GM19193 (cell line): ENCODE measurements around the gene PALM.

Source experiments
- POLR2A ChIP-seq: IDR thresholded peaks from 4 replicates; pipeline ENCODE4 v1.6.1; 2011; ENCODE audit not compliant: insufficient read depth, insufficient read length; ENCODE audit errors: extremely low read depth

PALM gene

GRCh38 chr19:741506-742131 lies 32.9 kb downstream of the PALM start:
- no peak for TF ChIP-seq POLR2A

GRCh38 chr19:742540-743075 lies 33.9 kb downstream of the PALM start:
- TF ChIP-seq POLR2A, result no peak

DNA sequence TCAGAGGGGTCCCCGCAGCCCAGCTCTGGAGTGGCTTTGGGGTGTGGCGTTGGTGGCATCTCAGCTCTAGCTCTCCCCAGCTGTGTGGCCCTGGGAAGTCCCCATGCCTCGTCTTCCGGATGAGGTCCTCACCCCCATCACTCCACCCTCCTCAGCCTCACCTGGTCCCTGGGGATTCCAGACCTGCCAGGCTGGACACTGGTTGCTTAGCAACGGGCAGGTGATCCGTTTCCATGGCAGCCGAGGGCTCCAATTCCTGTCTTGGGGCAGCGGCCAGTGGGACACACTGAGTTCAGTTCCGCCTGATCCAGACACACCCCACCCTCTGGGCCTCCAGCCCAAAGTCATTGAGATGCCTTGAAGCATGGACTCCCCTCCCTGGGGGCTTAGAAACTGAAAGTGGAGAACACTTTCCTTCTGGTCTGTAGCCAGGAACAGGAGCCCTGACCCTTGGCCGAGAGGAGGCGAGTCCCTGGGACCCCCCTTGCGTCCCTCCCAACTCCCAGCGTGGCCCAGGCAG lies 34.5 kb downstream of the PALM start:
- TF ChIP-seq POLR2A, result no peak

GRCh38 chr19:746208-746819 lies 37.6 kb downstream of the PALM start:
- no peak for TF ChIP-seq POLR2A

GRCh38 chr19:746956-747355 lies 38.2 kb downstream of the PALM start:
- TF ChIP-seq POLR2A, result no peak

- TF ChIP-seq POLR2A, result no peak
Measured at GRCh38 chr19:747432-748273, 38.9 kb downstream of the PALM start.

- TF ChIP-seq POLR2A, result no peak
Measured at GRCh38 chr19:748274-748598, 39.5 kb downstream of the PALM start.

- no peak for TF ChIP-seq POLR2A
Measured at GRCh38 chr19:749811-750210, 41.1 kb downstream of the PALM start.

DNA sequence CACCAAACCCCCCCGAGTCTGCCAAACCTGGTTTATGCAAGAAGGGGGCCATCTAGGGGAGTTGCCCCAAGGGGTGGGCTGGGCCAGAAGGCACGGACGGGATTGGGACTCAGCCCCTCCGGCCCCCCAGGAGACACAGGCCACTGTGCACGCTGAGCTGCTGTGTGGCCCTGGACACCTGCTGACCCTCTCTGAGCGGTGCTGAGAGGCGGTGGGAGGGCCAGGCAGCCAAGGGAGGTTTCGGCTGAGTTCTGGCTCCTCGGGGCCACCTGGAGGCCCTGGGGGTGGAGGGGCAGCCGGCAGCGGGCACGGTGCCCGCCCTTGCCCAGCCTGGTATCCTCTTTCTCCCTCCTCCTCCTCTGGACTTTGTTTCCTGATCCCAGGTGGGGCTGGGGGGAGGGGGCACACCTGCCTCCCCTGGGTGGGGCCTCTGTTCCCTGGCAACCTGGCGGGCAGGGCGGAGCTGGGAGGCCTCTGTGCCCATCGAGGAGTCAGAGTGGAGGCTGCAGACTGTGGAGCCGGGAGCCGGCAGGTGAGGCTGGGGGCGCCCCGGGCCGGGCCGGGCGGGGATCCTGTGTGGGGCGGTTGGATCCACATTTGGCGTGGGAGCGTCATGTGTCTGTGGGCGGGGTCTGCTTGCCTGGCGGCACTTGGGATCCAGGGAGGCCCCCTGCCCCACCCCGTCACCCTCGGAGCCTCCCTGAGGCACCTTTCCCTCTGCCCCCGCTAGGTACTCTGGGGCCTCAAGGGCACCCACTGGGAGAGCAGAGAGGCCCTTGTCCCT lies 42.1 kb downstream of the PALM start, which contains the start of gene MISP:
TSS of gene MISP (plus strand) at position 473 of the 784 bp plus-strand sequence. CDS start 5,835 bp downstream, outside the sequence.
- TF ChIP-seq POLR2A, result no peak

DNA sequence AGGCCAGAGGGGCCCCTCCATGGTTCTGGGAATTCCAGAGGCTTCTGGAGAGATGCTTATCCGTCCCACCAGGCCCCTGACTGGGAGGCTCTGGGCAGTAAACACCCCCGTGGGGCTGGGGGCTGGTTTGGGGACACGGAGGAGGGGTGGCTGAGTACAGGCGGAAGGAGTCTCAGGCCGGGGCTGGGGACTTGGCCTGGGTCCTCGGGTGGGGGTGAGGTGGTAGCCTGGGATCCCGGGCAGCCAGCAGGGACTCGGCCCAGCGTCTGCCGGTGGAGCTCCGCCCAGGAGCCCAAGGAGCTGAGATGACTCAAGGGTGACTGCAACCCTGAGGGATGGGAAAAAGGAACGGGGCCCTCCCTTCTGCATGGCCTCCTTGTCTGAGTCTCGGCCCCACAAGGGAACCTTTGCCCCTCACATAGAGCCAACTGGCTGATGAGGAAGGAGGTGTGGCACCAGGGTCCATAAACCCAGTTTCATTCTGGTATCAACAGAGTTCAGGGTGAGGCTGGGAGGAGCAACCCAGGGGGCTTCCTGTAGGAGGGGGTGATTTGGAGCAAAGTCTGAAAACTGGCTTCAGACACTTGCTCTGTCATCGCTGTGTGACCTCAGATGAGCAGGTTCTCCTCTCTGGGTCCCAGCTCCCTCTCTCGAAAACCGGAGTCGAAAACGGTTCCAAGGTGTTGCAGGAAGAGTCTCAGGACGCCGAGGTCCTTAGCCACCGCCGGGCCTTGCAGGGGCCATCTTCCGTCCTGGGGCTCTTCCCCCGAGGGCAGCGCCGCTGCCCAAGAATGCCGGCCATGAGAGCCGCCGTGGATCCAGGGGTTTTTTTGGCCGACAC lies 43.0 kb downstream of the PALM start:
- no peak for TF ChIP-seq POLR2A

GRCh38 chr19:752652-753517 lies 44.1 kb downstream of the PALM start:
- TF ChIP-seq POLR2A, result no peak

DNA sequence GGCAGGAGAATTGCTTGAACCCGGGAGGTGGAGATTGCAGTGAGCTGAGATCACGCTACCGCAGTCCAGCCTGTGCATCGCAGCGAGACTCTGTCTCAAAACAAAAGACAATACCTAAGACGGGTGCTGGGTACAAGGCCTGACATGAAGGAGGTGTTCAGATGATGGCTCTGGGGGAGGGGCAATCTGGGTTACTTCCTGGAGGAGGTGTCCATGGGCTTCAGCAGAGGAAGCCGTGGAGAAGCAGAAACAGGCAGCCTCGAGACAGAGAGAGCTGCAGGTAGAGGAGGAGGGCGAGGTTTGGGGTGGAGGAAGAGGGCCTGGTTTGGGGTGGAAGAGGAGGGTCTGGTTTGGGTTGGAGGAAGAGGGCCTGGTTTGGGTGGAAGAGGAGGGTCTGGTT lies 45.8 kb downstream of the PALM start:
- no peak for TF ChIP-seq POLR2A

GRCh38 chr19:755063-755462 lies 46.3 kb downstream of the PALM start:
- no peak for TF ChIP-seq POLR2A

DNA sequence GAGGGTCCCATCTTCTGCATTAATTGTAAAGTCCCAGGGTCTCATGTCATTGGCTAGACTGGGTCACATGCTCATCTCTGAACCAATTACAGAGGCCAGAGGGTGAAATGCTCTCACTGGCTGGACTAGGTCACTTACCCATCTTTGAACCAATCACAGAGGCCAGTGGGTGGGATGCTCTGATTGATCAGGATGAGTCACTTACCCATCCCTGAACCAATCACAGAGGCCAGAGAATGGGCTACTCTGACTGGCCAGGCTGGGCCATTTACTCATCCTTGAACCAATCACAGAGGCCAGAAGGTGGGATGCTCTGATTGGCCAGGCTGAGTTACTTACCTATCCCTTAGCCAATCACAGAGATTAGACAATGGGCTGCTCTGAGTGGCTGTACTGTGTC lies 47.5 kb downstream of the PALM start:
- no peak for TF ChIP-seq POLR2A
